Rectal smooth muscle tissue (tissue), 1 donor: ENCODE data around the gene HOXB2.

Source experiments
- H3K27ac ChIP-seq: one replicate; pipeline ENCODE4 v1.7.0; 2013; ENCODE audit warnings: low read depth, low read length, inconsistent platforms
- H3K27me3 ChIP-seq: one replicate; pipeline ENCODE4 v1.7.0; 2013; ENCODE audit warnings: low read length; ENCODE audit not compliant: control insufficient read depth, insufficient read depth
- H3K36me3 ChIP-seq: one replicate; pipeline ENCODE4 v1.7.0; 2013; ENCODE audit warnings: low read length; ENCODE audit not compliant: control insufficient read depth, insufficient read depth
- H3K4me1 ChIP-seq: one replicate; pipeline ENCODE4 v1.7.0; 2013; ENCODE audit warnings: low read length; ENCODE audit not compliant: control insufficient read depth, insufficient read depth
- H3K4me3 ChIP-seq: one replicate; pipeline ENCODE4 v1.7.0; 2013; ENCODE audit warnings: low read length
- H3K9ac ChIP-seq: one replicate; pipeline ENCODE4 v1.7.0; 2013; ENCODE audit warnings: low read length

HOXB2 gene

DNA sequence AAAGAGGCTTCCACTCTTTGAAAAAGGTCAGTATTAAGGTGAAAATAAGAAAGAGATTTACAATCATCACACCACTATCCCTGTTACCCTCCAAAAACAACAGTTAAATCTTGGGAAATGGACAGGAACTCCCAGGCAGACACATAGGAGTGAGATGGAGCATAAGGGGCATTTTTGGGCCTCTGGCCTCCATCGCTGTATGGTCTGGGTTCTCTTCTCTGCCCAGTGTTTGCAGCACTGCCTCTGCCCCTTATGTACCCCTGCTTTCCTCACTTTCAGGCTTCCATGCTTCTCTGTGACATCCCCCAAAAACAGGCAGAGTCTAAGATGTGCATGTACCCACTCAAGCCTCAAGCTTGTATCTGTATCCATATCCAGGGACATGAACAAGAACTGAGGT is 630 bp upstream of the HOXB2 start:
- Histone ChIP-seq H3K27ac (peak overlapping the region; percentile 98), H3K36me3 (no peaks in the 10 kb centered on the region), H3K9ac (no peak overlapping the region), H3K4me3 (no peak overlapping the region), H3K4me1 (peaks cover 45% of the 10 kb centered on the region), H3K27me3 (no peaks in the 10 kb centered on the region)

- H3K4me1 ChIP-seq = peaks cover 44% of the 10 kb centered on the region
- peak overlapping the region; percentile 85 for H3K4me3 ChIP-seq
- H3K27me3 ChIP-seq = no peaks in the 10 kb centered on the region
- no peaks in the 10 kb centered on the region for H3K36me3 ChIP-seq
- H3K9ac ChIP-seq = peak overlapping the region; percentile 66
- peak overlapping the region; percentile 98 for H3K27ac ChIP-seq
Measured at GRCh38 chr17:48544349-48545021, 424 bp downstream of the HOXB2 start.

DNA sequence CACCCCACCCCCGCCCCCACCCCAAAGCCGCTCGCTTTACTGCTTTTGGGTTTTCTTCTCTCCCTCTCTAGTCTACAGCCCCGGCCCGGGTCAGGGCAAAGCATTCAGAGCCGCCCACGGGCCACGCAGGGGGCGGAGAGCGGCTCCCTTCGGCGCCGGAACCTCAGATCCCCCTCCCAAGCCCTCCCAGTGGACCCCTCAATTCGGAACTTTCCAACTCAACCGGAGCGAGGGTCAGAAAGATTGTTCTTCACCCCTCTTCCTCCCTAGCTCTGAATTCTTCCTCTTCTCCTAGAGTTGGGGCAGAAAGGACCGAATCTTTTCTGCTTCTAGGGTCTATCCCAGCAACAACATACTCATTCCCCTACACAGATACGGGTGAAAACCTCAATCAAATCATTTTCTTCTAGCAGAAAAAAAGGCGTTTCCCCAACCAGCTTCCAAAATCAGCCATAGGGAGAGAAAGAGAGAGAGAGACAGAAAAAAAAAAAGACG is 1.0 kb downstream of the HOXB2 start:
- H3K9ac ChIP-seq = peak overlapping the region; percentile 66
- H3K27ac ChIP-seq = peak overlapping the region; percentile 98
- peaks cover 40% of the 10 kb centered on the region for H3K4me1 ChIP-seq
- no peaks in the 10 kb centered on the region for H3K27me3 ChIP-seq
- no peaks in the 10 kb centered on the region for H3K36me3 ChIP-seq
- peak overlapping the region; percentile 85 for H3K4me3 ChIP-seq

GRCh38 chr17:48543107-48543853 is 1.6 kb downstream of the HOXB2 start:
- H3K4me1 ChIP-seq = peaks cover 35% of the 10 kb centered on the region
- H3K27ac ChIP-seq = peak overlapping the region; percentile 98
- no peaks in the 10 kb centered on the region for H3K36me3 ChIP-seq
- peak overlapping the region; percentile 85 for H3K4me3 ChIP-seq
- H3K27me3 ChIP-seq = no peaks in the 10 kb centered on the region
- H3K9ac ChIP-seq = peak overlapping the region; percentile 80

DNA sequence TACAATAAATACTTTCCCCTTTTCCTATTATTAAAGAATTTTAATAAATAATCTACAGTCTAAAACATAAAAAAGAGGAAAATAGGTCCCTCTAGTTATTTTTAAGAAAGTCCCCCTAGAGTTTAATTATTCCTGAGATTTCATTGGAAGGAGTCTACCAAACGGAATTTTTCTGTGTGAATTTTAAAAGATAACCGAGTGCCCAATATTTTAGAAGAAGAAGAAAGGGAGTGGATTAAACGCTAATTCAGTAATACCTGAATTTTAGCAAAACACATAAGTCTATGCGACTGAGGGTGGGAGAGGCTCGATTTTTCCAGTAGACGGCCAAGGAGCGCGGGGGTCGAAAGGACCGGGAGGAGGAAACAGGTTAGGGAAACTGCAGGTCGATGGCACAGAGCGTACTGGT is 2.2 kb downstream of the HOXB2 start:
- no peaks in the 10 kb centered on the region for H3K27me3 ChIP-seq
- H3K4me3 ChIP-seq = peak overlapping the region; percentile 85
- H3K27ac ChIP-seq = peak overlapping the region; percentile 98

GRCh38 chr17:48542114-48542656 is 2.7 kb downstream of the HOXB2 start:
- H3K4me1 ChIP-seq = peaks cover 27% of the 10 kb centered on the region
- no peaks in the 10 kb centered on the region for H3K27me3 ChIP-seq
- peak overlapping the region; percentile 98 for H3K27ac ChIP-seq
- no peaks in the 10 kb centered on the region for H3K36me3 ChIP-seq
- peak overlapping the region; percentile 80 for H3K9ac ChIP-seq
- peak overlapping the region; percentile 85 for H3K4me3 ChIP-seq

More for the DNA sequence above, 2.2 kb downstream of the HOXB2 start:
- H3K36me3 ChIP-seq = no peaks in the 10 kb centered on the region
- peaks cover 31% of the 10 kb centered on the region for H3K4me1 ChIP-seq
- peak overlapping the region; percentile 80 for H3K9ac ChIP-seq

DNA sequence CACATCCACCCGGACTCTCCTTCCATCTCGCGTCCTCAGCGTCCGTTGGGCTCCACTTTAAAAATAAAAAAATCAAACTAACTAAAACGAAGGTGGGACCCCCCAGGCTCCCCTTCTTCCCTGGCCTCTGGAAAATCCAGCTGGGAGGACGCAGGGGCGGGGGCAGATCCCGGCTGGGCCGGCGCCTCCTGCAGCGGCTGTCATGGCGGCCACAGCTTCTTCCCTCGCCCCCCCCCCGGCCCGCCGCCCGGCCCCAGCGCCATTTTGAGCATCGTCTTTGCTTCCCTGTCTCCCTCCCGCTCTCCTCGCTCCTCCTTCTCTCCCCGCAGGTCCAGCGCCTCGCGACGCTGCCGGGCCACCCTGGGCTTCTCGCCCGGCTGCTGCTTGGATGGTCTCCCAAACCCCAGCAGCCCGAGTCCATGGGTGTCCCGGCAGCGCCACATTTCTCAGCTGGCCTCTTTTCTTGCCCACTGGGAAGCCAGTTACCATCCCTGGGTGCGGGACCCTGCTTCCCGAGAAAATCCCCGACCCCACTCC is 3.3 kb downstream of the HOXB2 start:
- H3K4me1 ChIP-seq = peaks cover 23% of the 10 kb centered on the region
- H3K27ac ChIP-seq = peak overlapping the region; percentile 98
- no peaks in the 10 kb centered on the region for H3K27me3 ChIP-seq
- H3K9ac ChIP-seq = peak overlapping the region; percentile 71
- H3K4me3 ChIP-seq = peak overlapping the region; percentile 85
- H3K36me3 ChIP-seq = no peaks in the 10 kb centered on the region

- Histone ChIP-seq H3K4me3 (peak overlapping the region; percentile 43), H3K27ac (peak overlapping the region; percentile 98), H3K27me3 (no peaks in the 10 kb centered on the region), H3K9ac (peak overlapping the region; percentile 29), H3K36me3 (no peaks in the 10 kb centered on the region), H3K4me1 (peaks cover 18% of the 10 kb centered on the region)
Measured at GRCh38 chr17:48541036-48541576, 3.8 kb downstream of the HOXB2 start.

GRCh38 chr17:48540213-48540612 is 4.7 kb downstream of the HOXB2 start:
- H3K4me3 ChIP-seq = no peak overlapping the region
- no peaks in the 10 kb centered on the region for H3K27me3 ChIP-seq
- H3K36me3 ChIP-seq = no peaks in the 10 kb centered on the region
- H3K27ac ChIP-seq = peak overlapping the region; percentile 98
- peaks cover 10% of the 10 kb centered on the region for H3K4me1 ChIP-seq
- H3K9ac ChIP-seq = no peak overlapping the region

GRCh38 chr17:48539177-48539576 is 5.7 kb downstream of the HOXB2 start:
- Histone ChIP-seq H3K4me1 (peaks cover 6% of the 10 kb centered on the region), H3K27me3 (no peaks in the 10 kb centered on the region), H3K27ac (no peak overlapping the region), H3K9ac (no peak overlapping the region), H3K36me3 (no peaks in the 10 kb centered on the region), H3K4me3 (no peak overlapping the region)

GRCh38 chr17:48537316-48537715 is 7.6 kb downstream of the HOXB2 start:
- Histone ChIP-seq H3K9ac (no peak overlapping the region), H3K4me1 (peaks cover 6% of the 10 kb centered on the region), H3K36me3 (no peaks in the 10 kb centered on the region), H3K4me3 (no peak overlapping the region), H3K27ac (no peak overlapping the region), H3K27me3 (no peaks in the 10 kb centered on the region)
